Neural crest cell (in vitro differentiated cells): Measurements from ENCODE around the gene AP3S1. TPM values are rescaled to one million over a fixed set of nuclear protein-coding genes. Genes with fewer than 3 reads are reported as not detected.
A peak's percentile ranks its signal among the peaks of the same experiment; 100 is the strongest.

Experiments used
- DNase-seq: peaks from one replicate; pipeline ENCODE4 v3.0.0; 2021; ENCODE audit warnings: low read depth, mixed read lengths, low spot score
- H3K27ac Mint-ChIP-seq: one replicate; pipeline ENCODE4 v1.8.0; 2021; ENCODE audit warnings: mild to moderate bottlenecking, mixed read lengths; ENCODE audit not compliant: unreplicated experiment
- H3K27me3 Mint-ChIP-seq: 2 replicates; pipeline ENCODE4 v1.8.0; 2021; ENCODE audit warnings: low read depth, mild to moderate bottlenecking, mixed read lengths
- H3K36me3 Mint-ChIP-seq: 2 replicates; pipeline ENCODE4 v1.8.0; 2021; ENCODE audit warnings: low read depth, mild to moderate bottlenecking, mixed read lengths
- H3K4me1 Mint-ChIP-seq: 2 replicates; pipeline ENCODE4 v1.8.0; 2021; ENCODE audit warnings: mixed read lengths
- H3K4me3 Mint-ChIP-seq: one replicate; pipeline ENCODE4 v1.8.0; 2021; ENCODE audit warnings: mild to moderate bottlenecking, mixed read lengths
- H3K9me3 Mint-ChIP-seq: 2 replicates; pipeline ENCODE4 v1.8.0; 2021; ENCODE audit warnings: mixed read lengths
- CTCF ChIP-seq: fragments of 200-600 bp; sonication (generic); conservative IDR thresholded peaks from 2 replicates; pipeline ENCODE4 v1.5.0; 2021; ENCODE audit warnings: antibody characterized with exemption, mild to moderate bottlenecking
- long read RNA-seq: library from polyadenylated mRNA; unstranded; transcript quantifications from one replicate; pipeline ENCODE4 v2.0.0, GENCODE V29; 2020
- total RNA-seq: library from RNA; stranded (reverse); gene quantifications from 2 replicates; pipeline ENCODE4 v1.2.1, GENCODE V29; 2021

The AP3S1 gene
- 61.4 and 74.9 TPM in 2 replicates for total RNA-seq
- long read RNA-seq, transcript AP3S1-201 (6 exons, 1,730 nt): major isoform, 77 of 90 reads
- long read RNA-seq, partial matches to known transcripts: 5 of 90 reads
- long read RNA-seq, other reads (novel, unspliced or antisense): 8 of 90 reads

- Mint-ChIP-seq H3K27ac (peak within 1 kb of the TSS; percentile 100), H3K4me1 (peaks cover 48% of the 10 kb centered on the region), H3K9me3 (no peaks in the 10 kb centered on the region), H3K4me3 (peak within 1 kb of the TSS; percentile 100), H3K36me3 (no peaks in the 10 kb centered on the region), H3K27me3 (no peaks in the 10 kb centered on the region)
- DNase-seq: peak; percentile 77
- no peak for TF ChIP-seq CTCF
These were observed at the start of gene AP3S1, which contains the start of gene ATG12 for GRCh38 chr5:115841382-115842088. Gene AP3S1, plus strand, starts transcription at chr5:115841935. Its CDS starts 103 bp downstream, at chr5:115842038. Gene ATG12, minus strand, starts transcription at chr5:115841565. Its CDS starts 13 bp downstream, at chr5:115841552.

GRCh38 chr5:115795700-115796099 is 46.0 kb upstream of the AP3S1 start:
- no peak for DNase-seq
- H3K4me3 Mint-ChIP-seq: no peak overlapping the region
- no peak for TF ChIP-seq CTCF
- no peaks in the 10 kb centered on the region for H3K9me3 Mint-ChIP-seq
- no peak overlapping the region for H3K27ac Mint-ChIP-seq
- no peaks in the 10 kb centered on the region for H3K36me3 Mint-ChIP-seq
- peaks cover 9% of the 10 kb centered on the region for H3K27me3 Mint-ChIP-seq
- H3K4me1 Mint-ChIP-seq: no peaks in the 10 kb centered on the region

GRCh38 chr5:115796656-115797055 is 45.1 kb upstream of the AP3S1 start:
- Mint-ChIP-seq H3K9me3 (no peaks in the 10 kb centered on the region), H3K27ac (no peak overlapping the region), H3K27me3 (peaks cover 9% of the 10 kb centered on the region), H3K4me3 (no peak overlapping the region), H3K4me1 (no peaks in the 10 kb centered on the region), H3K36me3 (no peaks in the 10 kb centered on the region)
- DNase-seq: no peak
- no peak for TF ChIP-seq CTCF

- H3K36me3 Mint-ChIP-seq: no peaks in the 10 kb centered on the region
- no peaks in the 10 kb centered on the region for H3K4me1 Mint-ChIP-seq
- DNase-seq: no peak
- H3K4me3 Mint-ChIP-seq: no peak overlapping the region
- no peak for TF ChIP-seq CTCF
- no peaks in the 10 kb centered on the region for H3K9me3 Mint-ChIP-seq
- H3K27ac Mint-ChIP-seq: no peak overlapping the region
- H3K27me3 Mint-ChIP-seq: no peaks in the 10 kb centered on the region
These were observed 43.5 kb upstream of the AP3S1 start for GRCh38 chr5:115798252-115798651.

GRCh38 chr5:115800108-115800507 is 41.6 kb upstream of the AP3S1 start:
- Mint-ChIP-seq H3K27me3 (no peaks in the 10 kb centered on the region), H3K36me3 (peaks cover 3% of the 10 kb centered on the region), H3K9me3 (no peaks in the 10 kb centered on the region), H3K27ac (no peak overlapping the region), H3K4me1 (no peaks in the 10 kb centered on the region), H3K4me3 (no peak overlapping the region)
- TF ChIP-seq CTCF: no peak
- no peak for DNase-seq
